HEK293T (cell line): ENCODE results near the gene WDR38.

Experiments used
- BHLHE40 ChIP-seq: fragments of 450-650 bp; IDR thresholded peaks from 2 replicates; pipeline ENCODE4 v1.6.1; 2016; ENCODE audit warnings: mild to moderate bottlenecking, moderate library complexity, borderline replicate concordance
- CTBP1 ChIP-seq: fragments of 450-650 bp; IDR thresholded peaks from 2 replicates; pipeline ENCODE4 v1.6.1; 2016; ENCODE audit warnings: borderline replicate concordance
- ELF4 ChIP-seq: fragments of 450-650 bp; IDR thresholded peaks from 2 replicates; pipeline ENCODE4 v1.6.1; 2017; ENCODE audit warnings: antibody characterized with exemption
- FOXK2 ChIP-seq: fragments of 450-650 bp; IDR thresholded peaks from 2 replicates; pipeline ENCODE4 v1.6.1; 2016; ENCODE audit warnings: mild to moderate bottlenecking
- FOXM1 ChIP-seq: fragments of 450-650 bp; IDR thresholded peaks from 2 replicates; pipeline ENCODE4 v1.6.1; 2017; ENCODE audit warnings: mild to moderate bottlenecking, borderline replicate concordance
- PKNOX1 ChIP-seq: fragments of 450-650 bp; IDR thresholded peaks from 2 replicates; pipeline ENCODE4 v1.6.1; 2016

GRCh38 chr9:124808246-124808956, 44.9 kb upstream of the WDR38 start:
- TF ChIP-seq FOXK2 (no peak), BHLHE40 (no peak), ELF4 (no peak), CTBP1 (no peak), FOXM1 (no peak), PKNOX1 (no peak)
